Left renal cortex interstitium (tissue), 4 donors: ENCODE measurements around the gene LRRC61. TPM values are rescaled to one million over a fixed set of nuclear protein-coding genes. Genes with fewer than 3 reads are reported as not detected.
"Not testable (repeated sequence)": the region's sequence is repeated elsewhere in the genome, so short reads cannot be mapped to it uniquely, and the experiment has no call there.

Source experiments
- DNase-seq, 4 donors: peaks; one replicate each; pipeline ENCODE4 v3.0.0-alpha.2; 2013; ENCODE audit warnings: low read depth in 4 of 4, low spot score in 2 of 4, missing footprints in 1 of 4
- polyA plus RNA-seq, 4 donors: library from polyadenylated mRNA; unstranded; fragments of 120-200 nt; gene quantifications; one replicate each; pipeline ENCODE4 v1.2.1, GENCODE V29; 2013; ENCODE audit not compliant: insufficient read length in 4 of 4

Gene LRRC61, protein sequence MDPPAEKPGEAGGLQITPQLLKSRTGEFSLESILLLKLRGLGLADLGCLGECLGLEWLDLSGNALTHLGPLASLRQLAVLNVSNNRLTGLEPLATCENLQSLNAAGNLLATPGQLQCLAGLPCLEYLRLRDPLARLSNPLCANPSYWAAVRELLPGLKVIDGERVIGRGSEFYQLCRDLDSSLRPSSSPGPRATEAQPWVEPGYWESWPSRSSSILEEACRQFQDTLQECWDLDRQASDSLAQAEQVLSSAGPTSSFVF
- polyA plus RNA-seq, result 10 to 100 TPM; 20.8 to 35.5 (median 29.0) TPM

DNA sequence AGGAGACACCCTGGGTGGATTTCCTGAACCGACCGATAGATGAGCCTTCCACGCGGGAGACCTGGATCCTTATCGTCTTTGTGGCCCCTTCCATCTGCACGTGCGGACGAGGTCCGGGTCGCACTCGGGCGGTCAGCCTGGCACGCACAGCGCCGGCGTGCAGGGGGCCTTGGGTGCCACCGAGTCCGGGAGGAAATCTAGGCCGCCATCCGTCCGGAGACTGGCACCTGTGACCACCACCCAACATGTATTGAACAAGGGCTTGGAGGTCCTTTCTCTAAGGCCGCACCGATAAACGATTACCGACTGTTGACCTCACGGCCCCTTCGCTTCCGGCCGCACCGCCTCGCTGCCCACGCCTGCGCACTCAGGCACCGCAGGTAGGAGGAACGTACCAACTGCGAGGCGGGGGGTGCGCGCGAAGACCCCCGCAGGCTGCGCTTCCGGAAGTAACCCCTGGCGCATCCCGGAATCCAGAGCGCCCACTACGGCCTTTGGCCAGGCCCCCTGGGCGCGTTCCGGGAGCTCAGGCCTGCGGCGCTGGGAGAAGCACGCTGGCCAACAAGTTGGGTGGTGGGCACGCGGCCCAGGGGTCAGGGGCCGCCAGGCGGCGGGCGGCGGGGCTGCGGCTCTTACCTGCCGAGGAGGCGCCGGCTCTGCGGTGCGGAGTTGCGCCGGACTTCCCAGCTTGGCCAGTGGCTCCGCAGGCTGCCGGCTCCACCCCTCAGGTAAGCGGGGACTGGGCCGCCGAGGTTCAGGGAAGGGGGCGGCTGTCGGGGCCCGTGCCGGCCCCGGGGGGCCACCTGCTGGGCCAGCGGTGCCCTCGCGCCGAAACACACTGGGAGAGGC, at the start of gene LRRC61, which contains the start of gene ACTR3C:
LRRC61 (plus strand) TSS at position 523 of the 849 bp plus-strand sequence. CDS start 13,507 bp downstream, outside the sequence.
ACTR3C (minus strand) TSS at position 713 of the 849 bp plus-strand sequence. CDS start 28,249 bp downstream, outside the sequence.
- DNase-seq, result peak in 2 of 4 donors; percentile 59 to 67

DNA sequence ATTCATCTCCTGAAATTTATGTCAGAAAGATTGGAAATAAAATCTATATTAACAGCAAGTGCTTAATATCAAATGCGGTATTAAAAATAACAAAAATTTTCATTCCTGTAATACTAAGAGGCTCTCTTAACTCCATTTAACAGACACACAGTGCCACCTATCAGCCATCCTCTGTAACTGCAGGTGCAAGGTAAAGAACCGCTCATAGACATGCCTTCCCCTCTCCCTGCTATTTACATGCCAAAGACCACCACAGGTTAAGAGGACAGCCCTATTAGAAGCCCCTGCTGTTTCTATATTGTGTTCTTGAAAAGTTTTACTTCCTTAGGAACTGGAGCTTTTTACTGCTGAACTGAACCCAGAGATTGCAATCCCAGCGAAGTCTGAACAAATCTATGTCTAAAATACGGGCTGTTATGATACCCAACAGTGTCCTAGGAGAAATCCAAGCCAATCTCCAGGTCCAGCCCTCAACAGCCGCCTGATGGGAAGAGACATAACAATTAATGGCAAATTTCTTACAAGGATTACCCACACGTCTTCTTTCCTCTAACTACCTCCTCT, 46.9 kb upstream of the LRRC61 start:
- DNase-seq, result not testable (repeated sequence)

DNA sequence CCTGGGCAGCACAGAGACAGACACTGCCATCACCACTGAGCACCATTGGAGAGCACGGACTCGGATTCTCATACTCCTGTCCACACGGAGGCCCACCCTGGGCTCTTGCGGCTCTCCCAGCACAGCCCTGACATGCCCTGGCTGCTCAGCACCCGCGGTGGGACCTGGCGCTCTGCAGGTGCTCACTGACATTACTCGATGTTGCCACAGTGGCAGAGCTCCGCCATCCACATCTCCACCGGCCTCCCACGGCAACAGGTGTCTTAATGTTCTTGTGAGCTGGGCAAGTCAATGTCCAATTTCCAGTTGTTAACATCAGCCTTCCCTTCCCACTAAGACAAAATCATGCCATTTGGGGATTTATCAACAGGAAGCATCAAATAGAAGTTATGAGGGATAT, 44.8 kb upstream of the LRRC61 start:
- not testable (repeated sequence) for DNase-seq

DNA sequence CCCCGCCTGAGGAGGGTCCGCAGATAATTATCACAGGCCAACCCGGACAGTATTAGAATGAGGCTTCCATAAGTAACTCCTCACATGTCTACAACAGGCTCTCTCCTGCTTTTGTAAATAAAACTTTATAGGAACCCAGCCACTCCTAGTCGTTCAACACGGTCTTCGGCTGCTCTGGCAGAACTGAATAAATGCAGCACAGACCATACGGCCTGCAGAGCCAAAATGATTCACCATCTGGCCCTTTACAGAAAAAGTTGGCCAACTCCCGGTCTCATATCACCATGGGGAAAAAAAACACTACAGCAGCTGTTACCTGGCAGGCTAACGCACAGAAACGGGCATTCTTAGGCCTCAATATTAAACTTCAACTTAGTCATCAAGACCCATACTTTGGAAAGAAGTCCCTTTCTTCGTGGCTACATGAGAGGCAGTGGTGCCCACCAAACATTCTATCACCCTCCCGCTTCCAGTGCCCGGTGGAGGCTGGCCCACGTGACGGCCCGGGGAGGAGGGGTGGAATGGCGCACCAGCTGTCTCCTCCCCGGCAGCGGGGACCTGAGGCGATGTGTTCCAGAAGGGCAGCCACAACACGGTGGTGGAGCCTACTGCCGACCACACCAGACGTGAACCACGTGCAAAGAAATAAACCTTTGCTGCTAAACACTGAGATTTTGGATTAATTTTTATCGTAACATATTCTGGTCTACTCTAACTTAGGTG, 41.3 kb upstream of the LRRC61 start:
- DNase-seq, result not testable (repeated sequence)

DNA sequence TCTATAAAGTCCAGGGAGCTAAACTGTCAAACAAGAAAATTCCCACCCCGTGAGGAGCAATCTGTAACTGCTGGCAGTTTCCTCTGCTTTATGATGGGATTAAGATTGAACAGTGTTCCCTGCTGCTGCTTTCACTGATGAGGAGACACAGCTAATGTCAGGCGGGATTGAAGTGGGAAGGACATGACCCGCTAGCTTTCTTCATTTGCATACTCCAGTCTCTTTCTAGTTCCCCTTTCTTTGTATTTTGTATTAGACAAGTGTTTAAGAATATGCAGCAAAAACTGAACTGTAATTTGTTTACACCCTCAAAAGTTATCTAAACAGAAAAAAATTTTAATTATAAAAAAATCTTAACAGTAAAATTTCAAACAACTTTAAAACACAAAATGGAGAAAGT, 40.0 kb upstream of the LRRC61 start:
- DNase-seq, result not testable (repeated sequence)

DNA sequence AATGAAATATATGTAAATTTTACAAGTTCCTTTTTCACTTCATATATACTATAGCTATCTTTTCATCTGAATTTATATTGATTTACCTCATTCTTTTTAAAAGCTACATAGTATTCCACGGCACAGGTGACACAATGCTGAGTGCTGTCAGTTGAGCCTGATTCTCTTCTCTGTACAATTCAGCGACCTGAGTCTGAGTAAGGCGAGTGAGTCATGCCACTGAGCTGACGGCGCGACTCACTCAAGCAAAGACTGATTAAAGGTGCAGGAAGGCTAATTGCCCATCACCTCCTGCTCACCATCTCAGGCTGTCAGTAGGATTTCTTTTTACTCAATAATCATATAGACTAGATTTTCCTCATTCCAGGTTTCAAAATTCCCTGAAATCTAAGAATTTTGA, 39.5 kb upstream of the LRRC61 start:
- not testable (repeated sequence) for DNase-seq

DNA sequence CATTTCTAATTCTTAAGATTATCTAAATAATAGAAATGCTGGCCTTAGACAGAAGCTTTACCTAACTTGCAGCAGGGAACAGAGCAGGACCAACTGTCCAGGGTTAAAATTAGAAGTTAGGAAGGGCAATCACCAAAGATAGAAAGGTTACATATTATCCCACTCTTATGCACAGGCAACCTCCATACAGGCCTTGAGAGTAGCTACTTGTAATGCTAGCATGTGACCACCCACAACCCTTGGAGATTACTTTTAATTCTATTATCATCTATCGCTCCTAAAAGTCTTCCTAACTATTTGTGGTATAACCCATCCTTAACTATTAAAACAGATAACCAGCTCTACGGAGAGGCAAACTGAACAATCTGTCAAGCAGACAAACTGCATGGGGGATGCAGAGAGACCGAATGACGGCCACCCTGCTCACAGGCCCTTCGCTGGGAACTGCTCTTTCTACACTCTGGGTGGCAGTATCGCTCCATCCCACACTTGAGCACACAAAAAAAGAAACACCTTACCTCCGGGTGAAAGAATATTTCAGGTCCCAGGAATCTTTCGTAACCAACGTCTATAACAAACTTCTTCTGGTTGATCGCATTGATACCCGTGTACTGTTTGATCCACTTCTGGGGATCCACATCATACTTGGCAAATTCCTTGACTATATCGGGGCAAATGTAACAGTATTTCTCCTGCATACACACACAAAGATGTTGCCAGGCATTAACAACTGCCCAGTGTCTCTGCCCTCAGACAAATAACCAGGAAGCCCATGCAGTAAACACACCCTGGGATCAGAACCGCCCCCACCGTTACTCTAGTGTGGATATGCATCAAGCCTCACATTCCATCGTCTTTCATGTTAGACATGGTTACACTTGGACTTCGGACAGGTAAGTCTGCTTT, 37.1 kb upstream of the LRRC61 start:
- DNase-seq, result not testable (repeated sequence)

DNA sequence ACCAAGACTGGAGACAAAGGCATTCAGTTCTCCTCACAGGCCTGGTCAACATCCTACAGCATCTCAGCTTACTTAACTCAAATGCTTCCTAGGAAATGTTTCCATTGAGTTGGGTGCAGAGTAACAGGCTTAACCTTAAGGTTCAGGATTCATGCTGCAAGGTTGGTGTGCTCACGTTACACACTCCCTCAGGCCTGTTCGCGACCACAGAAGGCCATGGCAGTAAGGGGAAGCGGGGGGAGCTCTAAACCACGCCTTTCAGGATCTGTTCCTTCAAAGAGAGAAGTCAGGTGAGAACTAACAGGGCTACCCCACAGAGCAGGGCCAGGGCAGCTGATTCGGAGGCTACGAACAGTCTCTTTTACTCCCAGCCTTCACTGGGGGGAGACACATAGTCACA, 35.3 kb upstream of the LRRC61 start:
- DNase-seq, result not testable (repeated sequence)

DNA sequence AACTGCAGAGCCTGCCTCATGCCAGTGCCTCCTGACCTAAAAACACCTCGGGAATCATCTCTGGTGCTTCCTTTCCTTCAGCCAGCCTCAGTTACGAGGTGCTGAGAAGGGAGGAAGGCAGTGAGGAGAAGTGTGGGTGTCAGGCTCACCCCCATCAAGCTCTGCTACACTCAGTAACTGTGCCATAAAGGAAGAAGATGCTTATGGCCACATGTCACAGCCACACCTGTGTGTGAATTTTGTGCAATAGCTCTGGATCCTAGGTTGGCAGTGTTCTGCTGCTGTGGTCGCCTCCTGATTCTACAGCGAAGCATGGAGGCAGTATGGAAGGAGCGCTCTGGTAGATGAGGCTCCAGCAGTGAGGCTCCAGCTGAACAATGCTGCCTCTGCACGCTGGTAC, 34.3 kb upstream of the LRRC61 start:
- not testable (repeated sequence) for DNase-seq

DNA sequence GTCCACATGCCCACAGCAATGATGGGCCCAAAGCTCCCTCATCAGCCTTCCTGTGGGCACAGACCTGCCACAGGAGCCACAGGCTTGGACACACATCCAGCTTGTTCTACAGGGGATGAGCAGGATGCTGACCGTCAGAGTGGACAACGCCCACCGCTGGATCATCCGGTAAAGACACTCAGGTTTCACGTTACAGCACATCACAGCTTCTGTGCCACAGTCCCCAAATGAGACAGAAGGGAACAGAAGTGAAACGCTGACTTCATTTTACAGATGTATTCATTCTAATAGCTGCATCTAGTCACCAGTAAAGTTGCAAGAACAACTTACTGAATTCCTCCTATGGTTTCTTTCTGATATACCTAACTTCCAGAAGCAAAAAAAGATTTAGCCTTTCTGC, 32.8 kb upstream of the LRRC61 start:
- not testable (repeated sequence) for DNase-seq

DNA sequence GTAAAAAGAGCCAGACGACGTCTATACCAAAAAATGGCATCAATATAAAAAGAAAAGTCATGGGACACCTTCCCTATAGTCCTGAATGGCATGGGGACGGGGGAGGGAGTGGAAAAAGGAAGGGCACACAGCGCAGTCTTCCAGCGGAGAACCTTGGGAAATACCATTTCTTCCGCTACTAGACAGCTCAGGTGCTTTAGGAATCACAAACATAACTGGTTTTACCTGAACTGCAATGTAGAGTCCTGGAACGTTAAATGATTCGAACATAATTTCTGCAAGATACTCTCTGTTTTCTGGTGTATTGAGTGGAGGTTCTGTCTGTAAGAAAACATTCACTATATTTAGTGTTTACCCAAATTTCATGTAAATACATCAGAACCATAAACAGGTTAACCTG, 28.1 kb upstream of the LRRC61 start:
- DNase-seq, result not testable (repeated sequence)

DNA sequence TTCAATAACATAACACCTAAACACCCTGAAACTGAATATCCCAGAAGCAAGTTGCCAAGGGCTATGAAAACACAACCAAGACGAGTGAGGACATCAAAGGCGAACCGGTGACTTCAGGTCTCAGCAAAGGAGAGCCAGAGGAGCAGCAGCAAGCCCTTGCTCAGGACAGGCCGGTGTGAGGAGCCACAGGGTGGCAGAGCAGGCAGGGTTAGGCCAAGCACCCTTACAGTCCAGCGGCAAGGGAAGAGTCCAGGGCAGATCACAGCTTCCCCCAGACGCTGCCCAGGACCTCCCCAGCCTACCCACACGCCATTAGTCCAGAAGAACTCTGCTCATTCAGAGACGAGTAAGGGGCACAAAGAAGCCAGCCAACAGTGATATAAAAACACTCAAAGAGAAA, 27.5 kb upstream of the LRRC61 start:
- not testable (repeated sequence) for DNase-seq

DNA sequence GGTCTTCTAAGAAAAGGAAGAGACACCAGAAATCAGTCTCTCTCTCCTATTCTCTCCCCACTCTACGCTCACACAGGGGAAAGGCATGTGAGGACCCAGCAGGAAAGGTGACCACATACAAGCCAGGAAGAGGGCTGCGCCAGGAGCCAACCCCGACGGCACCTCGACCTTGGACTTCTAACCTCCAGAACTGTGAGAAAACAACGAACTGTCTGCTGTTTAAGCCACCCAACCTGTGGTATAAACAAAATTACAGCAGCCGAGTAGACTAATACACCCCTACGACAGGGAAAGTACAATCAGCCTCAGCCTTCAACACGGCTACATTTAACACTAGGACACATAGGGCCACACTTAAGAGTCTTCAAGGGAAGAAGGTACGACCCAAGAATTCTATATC, 26.4 kb upstream of the LRRC61 start:
- not testable (repeated sequence) for DNase-seq

DNA sequence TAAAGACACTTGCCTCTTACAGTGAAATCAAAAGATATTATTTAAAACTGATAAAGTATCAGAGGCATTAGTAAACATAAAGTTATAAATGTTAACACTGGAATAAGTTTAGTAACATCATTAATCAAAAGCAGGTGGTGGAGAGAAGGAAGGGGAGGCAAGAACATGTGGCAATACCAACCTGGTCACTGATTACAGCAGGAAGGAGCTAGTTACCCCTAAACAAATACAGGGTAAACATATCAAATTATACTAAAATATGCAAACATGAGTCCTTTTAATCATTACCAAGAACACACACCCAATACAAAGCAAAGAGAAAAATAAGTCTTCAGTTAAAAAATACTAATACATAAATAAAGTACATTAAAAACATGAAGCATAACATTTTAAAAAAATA, 25.2 kb upstream of the LRRC61 start:
- not testable (repeated sequence) for DNase-seq

DNA sequence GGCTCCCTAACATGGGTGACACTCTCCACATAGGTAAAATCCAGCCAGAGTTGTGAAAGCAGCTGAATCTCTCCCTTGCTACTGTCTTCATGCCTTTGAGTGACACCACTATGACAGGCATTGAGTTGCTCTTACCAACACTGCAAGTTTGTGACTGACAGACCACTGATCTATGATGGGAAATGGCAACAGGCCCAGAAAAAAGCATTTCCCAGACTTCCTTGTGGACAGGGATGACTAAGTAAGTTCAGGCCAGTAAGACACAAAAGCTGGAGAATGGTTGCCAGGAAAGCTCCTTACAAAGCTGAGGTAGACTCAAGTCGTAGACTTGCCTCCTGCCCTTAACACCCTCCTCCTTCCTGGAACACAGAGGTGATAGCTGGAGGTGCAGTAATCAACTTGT, 20.2 kb upstream of the LRRC61 start:
- not testable (repeated sequence) for DNase-seq

DNA sequence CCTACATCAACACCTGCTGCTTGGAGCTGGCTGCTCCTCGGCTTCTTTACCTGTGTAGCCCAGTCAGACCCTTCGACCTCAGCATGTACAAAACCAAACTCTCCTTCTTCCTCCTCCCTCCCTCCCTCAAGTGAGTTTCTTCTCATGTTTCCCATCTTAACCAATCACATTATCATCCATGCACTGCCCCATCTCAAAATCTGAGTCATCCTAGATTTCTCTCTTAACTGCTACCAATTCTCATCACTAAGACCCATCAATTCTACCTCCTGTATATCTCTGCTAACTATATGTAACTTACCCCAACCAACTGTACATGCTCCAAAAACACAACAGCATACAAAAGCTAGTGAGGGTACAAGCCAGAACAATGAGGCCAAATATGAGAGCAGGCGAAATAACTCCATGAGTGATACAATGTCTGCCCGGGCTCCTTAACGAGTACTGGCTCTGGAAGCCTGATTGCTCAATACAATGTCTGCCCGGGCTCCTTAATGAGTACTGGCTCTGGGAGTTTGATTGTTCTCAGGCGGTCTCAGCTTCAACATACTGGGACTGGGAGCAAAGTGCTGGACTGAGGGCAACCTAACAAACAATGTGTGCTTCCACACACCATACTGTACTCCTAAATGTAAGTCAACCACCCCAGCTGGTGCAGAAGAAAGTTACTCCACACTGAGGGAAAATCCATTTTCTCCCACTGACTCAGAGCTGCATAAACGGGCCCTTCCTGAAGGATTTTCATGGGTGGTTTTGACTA, 18.5 kb upstream of the LRRC61 start:
- not testable (repeated sequence) for DNase-seq

DNA sequence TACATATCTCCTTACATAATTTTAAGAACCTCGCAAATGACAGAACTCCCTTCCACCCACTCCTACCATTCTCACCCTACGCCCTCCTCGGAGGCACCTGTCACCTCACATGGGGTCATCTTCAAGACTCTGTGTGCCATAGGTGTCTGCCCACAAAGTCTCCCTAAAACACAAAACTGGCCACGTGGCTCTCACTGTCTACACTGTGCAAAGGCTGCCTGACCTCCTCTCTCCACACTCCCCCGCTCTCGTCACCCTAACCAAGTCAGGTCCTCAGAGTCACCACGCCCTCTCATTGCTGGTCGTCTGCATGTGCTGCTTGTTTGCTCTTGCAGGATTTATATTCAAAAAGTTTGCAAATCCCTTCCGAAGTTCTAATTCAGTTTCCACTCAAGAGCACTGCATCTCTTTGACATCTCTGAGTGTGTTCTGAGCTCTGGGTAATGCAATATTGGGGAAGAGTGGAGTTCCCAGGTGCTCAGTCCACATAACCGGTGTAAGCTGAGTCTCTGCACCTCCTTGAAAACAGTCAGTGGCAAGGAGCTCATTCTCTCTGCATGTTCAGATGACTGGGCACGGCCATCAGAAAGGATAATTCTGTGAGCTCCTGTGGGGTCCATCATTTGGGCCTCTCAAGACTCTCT, 17.8 kb upstream of the LRRC61 start:
- DNase-seq, result not testable (repeated sequence)

DNA sequence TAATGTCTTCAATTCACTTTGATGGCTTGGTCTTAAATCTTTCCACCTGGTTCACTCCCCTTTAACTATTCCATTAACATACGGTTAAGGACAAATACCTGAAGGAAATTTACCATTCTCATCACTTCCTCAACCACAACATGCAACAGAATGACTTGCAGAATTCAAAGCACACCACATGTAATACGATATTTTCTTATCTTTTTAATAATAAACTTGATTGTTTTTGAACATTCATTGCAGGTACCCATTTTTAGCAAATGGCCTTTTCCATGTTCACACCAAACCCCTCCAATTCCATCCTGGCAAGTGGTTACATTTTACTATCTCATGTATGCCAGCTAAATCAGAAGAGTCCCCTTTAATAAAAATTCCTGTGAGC, 17.3 kb upstream of the LRRC61 start:
- not testable (repeated sequence) for DNase-seq
